GM19397 (cell line): ENCODE data around the gene SLC25A1.
A peak's percentile ranks its signal among the peaks of the same experiment; 100 is the strongest.

Source experiments
- ATAC-seq: cut with Tn5 transposase; IDR thresholded peaks from one replicate; pipeline ENCODE4 v1.9.1; 2021; ENCODE audit warnings: mild to moderate bottlenecking, moderate library complexity; ENCODE audit not compliant: unreplicated experiment

SLC25A1 gene

GRCh38 chr22:19181786-19182471 is 3.4 kb upstream of the SLC25A1 start:
- ATAC-seq, result no peak

- no peak for ATAC-seq
Observed at GRCh38 chr22:19180740-19181410, 2.3 kb upstream of the SLC25A1 start.

- ATAC-seq, result no peak
Observed at GRCh38 chr22:19180234-19180633, 1.7 kb upstream of the SLC25A1 start.

- ATAC-seq, result no peak
Observed at GRCh38 chr22:19179497-19180048, 1.0 kb upstream of the SLC25A1 start.

GRCh38 chr22:19178065-19178656 is 375 bp downstream of the SLC25A1 start:
- ATAC-seq, result peak; percentile 32

- ATAC-seq, result no peak
Observed at GRCh38 chr22:19177164-19178064, 1.1 kb downstream of the SLC25A1 start.

- no peak for ATAC-seq
Observed at GRCh38 chr22:19176732-19177131, 1.8 kb downstream of the SLC25A1 start.

- ATAC-seq, result no peak
Observed at GRCh38 chr22:19176175-19176643, 2.3 kb downstream of the SLC25A1 start.

GRCh38 chr22:19175602-19176174 is 2.8 kb downstream of the SLC25A1 start:
- no peak for ATAC-seq

GRCh38 chr22:19175026-19175601 is 3.4 kb downstream of the SLC25A1 start:
- ATAC-seq, result no peak

GRCh38 chr22:19174106-19175025 is 4.2 kb downstream of the SLC25A1 start:
- no peak for ATAC-seq

GRCh38 chr22:19173047-19174035 is 5.2 kb downstream of the SLC25A1 start:
- no peak for ATAC-seq

- no peak for ATAC-seq
Observed at GRCh38 chr22:19172213-19173046, 6.1 kb downstream of the SLC25A1 start.

GRCh38 chr22:19169947-19170318 is 8.6 kb downstream of the SLC25A1 start:
- ATAC-seq, result no peak

- no peak for ATAC-seq
Observed at GRCh38 chr22:19169002-19169946, 9.3 kb downstream of the SLC25A1 start.
